GM12878 (cell line): ENCODE measurements around the gene PCDHB13. TPM values are rescaled to one million over a fixed set of nuclear protein-coding genes. Genes with fewer than 3 reads are reported as not detected.

Experiments
- ATAC-seq: fragments of 200-7000 bp; cut with Tn5 transposase; 3 replicates; pipeline ENCODE4 v1.9.1; 2020; ENCODE audit warnings: mild to moderate bottlenecking, moderate library complexity
- BruUV-seq: library from RNA; stranded (reverse); fragments of 400-500 nt; replicated peaks from 2 replicates; lab custom pipeline; 2021; lab: Mats Ljungman, UMichigan
- CTCF ChIA-PET: fragments of 300-600 bp; sonication (Branson Sonifier 250); formaldehyde crosslinking; extraction: SDS; loops from one replicate; lab custom pipeline; 2021; ENCODE audit warnings: inconsistent platforms; lab: Yijun Ruan, JAX
- POLR2A ChIA-PET: fragments of 350-600 bp; formaldehyde crosslinking; extraction: SDS; loops from one replicate; lab custom pipeline; 2021; ENCODE audit warnings: inconsistent platforms; lab: Charles Lee
- RAD21 ChIA-PET: fragments of 300-600 bp; sonication (Branson Sonifier 250); formaldehyde crosslinking; loops from one replicate; lab custom pipeline; 2023; ENCODE audit warnings: antibody characterized with exemption; ENCODE audit not compliant: unreplicated experiment; lab: Charles Lee
- SMC1A ChIA-PET: fragments of 300-600 bp; sonication (Branson Sonifier 250); formaldehyde crosslinking; loops from one replicate; lab custom pipeline; 2023; ENCODE audit not compliant: unreplicated experiment, uncharacterized antibody; lab: Charles Lee
- DNase-seq: peaks from one replicate; pipeline ENCODE4 v3.0.0-alpha.2; 2011; ENCODE audit warnings: low read depth, low spot score
- FAIRE-seq: peaks from 3 replicates; lab custom pipeline; 2011; peaks lifted over from hg19 to GRCh38; lab: Jason Lieb, UNC
- H2AFZ ChIP-seq: 2 replicates; pipeline ENCODE4 v1.6.0; 2011; ENCODE audit warnings: low read depth, low read length, control low read depth; ENCODE audit not compliant: control insufficient read depth
- H3K27ac ChIP-seq: 2 replicates; pipeline ENCODE4 v1.5.1; 2011; ENCODE audit warnings: control low read depth; ENCODE audit not compliant: control insufficient read depth, insufficient read depth
- H3K27me3 ChIP-seq, 2 experiments: replicated peaks in 1 of 2; 2 replicates each; pipeline versions ENCODE4 v1.6.0 to v1.6.1; 2011; ENCODE audit warnings: low read length in 1 of 2; ENCODE audit not compliant: control insufficient read depth in 2 of 2, insufficient read depth in 2 of 2
- H3K36me3 ChIP-seq, 2 experiments: 2 replicates each; pipeline ENCODE4 v1.5.1; 2011; ENCODE audit warnings: low read length in 1 of 2; ENCODE audit not compliant: control insufficient read depth in 2 of 2, insufficient read depth in 2 of 2
- H3K4me1 ChIP-seq: 2 replicates; pipeline ENCODE4 v1.6.1; 2011; ENCODE audit warnings: mild to moderate bottlenecking, low read length, moderate library complexity, mixed read lengths; ENCODE audit not compliant: control insufficient read depth, insufficient read depth
- H3K4me2 ChIP-seq: 2 replicates; pipeline ENCODE4 v1.6.0; 2011; ENCODE audit warnings: control low read depth; ENCODE audit not compliant: control insufficient read depth, insufficient read depth
- H3K4me3 ChIP-seq: fragments of 200-600 bp; sonication (generic); 2 replicates; pipeline ENCODE4 v1.5.1; 2016
- H3K79me2 ChIP-seq: 2 replicates; pipeline ENCODE4 v1.6.0; 2011; ENCODE audit warnings: low read length; ENCODE audit not compliant: control insufficient read depth, insufficient read depth
- H3K9ac ChIP-seq: 2 replicates; pipeline ENCODE4 v1.8.0; 2011; ENCODE audit warnings: low read length, control low read depth, mixed read lengths; ENCODE audit not compliant: control insufficient read depth, insufficient read depth
- H3K9me3 ChIP-seq: replicated peaks from 3 replicates; pipeline ENCODE4 v1.5.1; 2011; ENCODE audit warnings: mild to moderate bottlenecking, low read length; ENCODE audit not compliant: control insufficient read depth, insufficient read depth
- H4K20me1 ChIP-seq: 2 replicates; pipeline ENCODE4 v1.6.0; 2011; ENCODE audit not compliant: control insufficient read depth, insufficient read depth
- ATF7 ChIP-seq: fragments of 450-650 bp; IDR thresholded peaks from 2 replicates; pipeline ENCODE4 v1.6.1; 2016; ENCODE audit warnings: low read depth, mild to moderate bottlenecking
- BCLAF1 ChIP-seq: fragments of 450-650 bp; IDR thresholded peaks from 2 replicates; pipeline ENCODE4 v1.6.1; 2017; ENCODE audit warnings: antibody characterized with exemption, mild to moderate bottlenecking, moderate library complexity
- CEBPZ ChIP-seq: fragments of 150-350 bp; IDR thresholded peaks from 2 replicates; pipeline ENCODE4 v1.6.1; 2016; ENCODE audit warnings: low read depth, low read length
- CUX1 ChIP-seq: IDR thresholded peaks from 2 replicates; pipeline ENCODE4 v1.6.1; 2012; ENCODE audit warnings: improper control_type of control experiment, low read depth, low read length; ENCODE audit not compliant: insufficient replicate concordance
- EED ChIP-seq: sonication (generic); IDR thresholded peaks from 2 replicates; pipeline ENCODE4 v1.6.1; 2016; ENCODE audit warnings: antibody characterized with exemption, low read depth
- HDAC6 ChIP-seq: fragments of 200-600 bp; sonication (generic); IDR thresholded peaks from one replicate; pipeline ENCODE4 v1.8.0; 2017; ENCODE audit warnings: antibody characterized with exemption; ENCODE audit not compliant: unreplicated experiment
- MEF2B ChIP-seq: fragments of 450-650 bp; IDR thresholded peaks from 2 replicates; pipeline ENCODE4 v1.6.1; 2018; ENCODE audit warnings: mild to moderate bottlenecking, moderate library complexity; ENCODE audit not compliant: partially characterized antibody, poor library complexity, severe bottlenecking
- PKNOX1 ChIP-seq: fragments of 450-650 bp; IDR thresholded peaks from 2 replicates; pipeline ENCODE4 v1.6.1; 2016; ENCODE audit warnings: mild to moderate bottlenecking
- RAD21 ChIP-seq: IDR thresholded peaks from 2 replicates; pipeline ENCODE4 v1.6.1; 2011; ENCODE audit warnings: mild to moderate bottlenecking, low read depth, low read length, moderate library complexity; ENCODE audit not compliant: insufficient read depth
- RFX5 ChIP-seq: IDR thresholded peaks from 2 replicates; pipeline ENCODE4 v1.6.1; 2011; ENCODE audit warnings: low read depth, low read length, improper control_type of control experiment
- ZNF207 ChIP-seq: fragments of 450-650 bp; IDR thresholded peaks from 2 replicates; pipeline ENCODE4 v1.6.1; 2014; ENCODE audit warnings: antibody characterized with exemption, mild to moderate bottlenecking, borderline replicate concordance
- WGBS: methylation state at CpG from one replicate; pipeline ENCODE4 v1.1.6; 2016; ENCODE audit warnings: low lambda C conversion rate; ENCODE audit not compliant: insufficient replicate concordance, insufficient coverage; ENCODE audit errors: missing lambda C conversion rate; 5-methylcytosine and 5-hydroxymethylcytosine counted together
- in situ Hi-C: fragments of 300-500 bp; cut with MboI; formaldehyde crosslinking; loops from 9 replicates; pipeline ENCODE4 v1.14.3; 2018; ENCODE audit warnings: mixed read lengths
- intact Hi-C: fragments of 100-400 bp; cut with micrococcal nuclease; formaldehyde crosslinking; loops from one replicate; pipeline ENCODE4 v1.14.2; 2022; ENCODE audit not compliant: unreplicated experiment
- polyA plus RNA-seq, 11 experiments: library from polyadenylated mRNA; depleted of rRNA in 4 of 11; unstranded in 6 of 11; stranded (reverse) in 5 of 11; fragments of >200 nt; fragmentation: Nextera tagmentation in 4 of 11; fragmentation: Illumina TruSeq in 1 of 11; extraction: Ambion mirVana in 4 of 11; extraction: Trizol in 1 of 11; gene quantifications; 1 replicate in 1 of 11; 2 replicates in 10 of 11; pipeline versions ENCODE4 v1.2.1 to v1.2.3, GENCODE V29; 2011 to 2016; ENCODE audit warnings: inconsistent platforms in 2 of 11, missing spikeins in 2 of 11, low read depth in 1 of 11
- total RNA-seq, 4 experiments: library from RNA; depleted of rRNA in 3 of 4; stranded (reverse); fragments of >200 nt in 3 of 4; fragmentation: Illumina TruSeq in 1 of 4; extraction: Trizol in 1 of 4; gene quantifications; 2 replicates each; pipeline versions ENCODE4 v1.2.1 to v1.2.3, GENCODE V29; 2013 to 2021

Gene PCDHB13
- total and polyA plus RNA-seq, 10 of the 15 experiments (the other 5 are each of a cell fraction or from before 2014, with no cell fraction given) = 0.01 to 0.03 TPM; not detected in 8

- CTCF ChIA-PET = interaction anchor here (0.8 kb wide), 1 partner anchor 222 kb away, joined by 3 read pairs; the partner anchor contains the start of gene PCDHGA12
- H3K4me1 ChIP-seq = no peaks in the 10 kb centered on the region
- DNase-seq = no peak
- in situ Hi-C loops (loop anchor here (25.0 kb wide), 1 partner anchor 354 kb away; no protein-coding TSS in a partner anchor), intact Hi-C loops (no loop called here)
- no peaks in the 10 kb centered on the region for H3K27me3 ChIP-seq
- no peak within 1 kb of the TSS for H3K27ac ChIP-seq
- H3K4me3 ChIP-seq = no peak within 1 kb of the TSS
- no peak within 1 kb of the TSS for H3K4me2 ChIP-seq
- SMC1A ChIA-PET = interaction anchor here (0.9 kb wide), 1 partner anchor 18 kb away, joined by 3 read pairs; no protein-coding TSS in a partner anchor
- POLR2A ChIA-PET = no interaction called here
- no TSS peak for BruUV-seq
- no peak within 1 kb of the TSS for H3K9ac ChIP-seq
- no peaks in the 10 kb centered on the region for H3K36me3 ChIP-seq
- 24% methylated on average over 11 of the region's 11 CpGs for WGBS
- no peak within 1 kb of the TSS for H2AFZ ChIP-seq
- no peaks in the 10 kb centered on the region for H4K20me1 ChIP-seq
- RAD21 ChIA-PET = no interaction called here
- no peaks in the 10 kb centered on the region; the same call in 2 of the 3 replicates for H3K9me3 ChIP-seq
- ATAC-seq = no peak
- FAIRE-seq = no peak
- H3K79me2 ChIP-seq = no peaks in the 10 kb centered on the region
- no peak for TF ChIP-seq RFX5
- no peak for TF ChIP-seq CUX1
- TF ChIP-seq PKNOX1 = no peak
- TF ChIP-seq BCLAF1 = no peak
- TF ChIP-seq ZNF207 = no peak
- TF ChIP-seq MEF2B = no peak
- no peak for TF ChIP-seq EED
- no peak for TF ChIP-seq CEBPZ
- no peak for TF ChIP-seq HDAC6
- no peak for TF ChIP-seq RAD21
- no peak for TF ChIP-seq ATF7
Measured at GRCh38 chr5:141208478-141208877, 5.2 kb upstream of the PCDHB13 start, which contains the start of gene PCDHB12. PCDHB12 (plus strand) TSS chr5:141208719; CDS start chr5:141208908, 189 bp downstream.
